GM18873 (cell line): ENCODE measurements around the gene NISCH.

Experiments
- ATAC-seq: cut with Tn5 transposase; IDR thresholded peaks from one replicate; pipeline ENCODE4 v1.9.1; 2021; ENCODE audit warnings: mild to moderate bottlenecking, moderate library complexity, moderate number of reproducible peaks; ENCODE audit not compliant: unreplicated experiment, low FRiP score

Gene NISCH

DNA sequence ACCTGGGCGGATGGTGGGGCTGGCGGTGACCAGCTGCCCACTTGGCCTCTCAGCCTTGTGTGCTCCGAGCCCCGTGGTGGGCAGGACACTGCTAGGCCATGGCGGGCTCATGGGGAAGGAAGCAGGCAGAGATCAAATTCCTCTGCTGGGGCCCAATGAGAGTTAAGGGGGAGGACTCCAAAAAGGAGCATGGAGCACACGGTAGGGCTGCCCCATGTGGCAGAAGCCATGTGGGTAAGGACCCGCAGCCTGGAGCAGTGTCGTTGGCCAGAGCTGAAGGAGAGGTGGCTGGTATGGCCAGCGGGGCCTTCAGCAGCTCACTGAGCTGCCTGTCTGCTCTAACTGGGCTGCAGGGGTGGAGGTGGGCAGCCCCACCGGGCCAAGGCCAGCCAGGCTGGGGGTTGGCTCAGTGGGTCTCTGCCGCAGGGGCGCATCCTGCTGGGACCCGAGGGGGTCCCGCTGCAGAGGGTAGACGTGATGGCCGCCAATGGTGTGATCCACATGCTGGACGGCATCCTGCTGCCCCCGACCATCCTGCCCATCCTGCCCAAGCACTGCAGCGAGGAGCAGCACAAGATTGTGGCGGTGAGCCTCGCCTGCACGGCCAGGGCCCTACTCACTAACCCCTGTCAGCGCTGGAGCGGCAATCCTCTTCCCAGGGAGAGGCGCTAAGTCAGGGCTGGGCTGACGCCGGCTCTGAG lies 51.0 kb downstream of the NISCH start:
- ATAC-seq: no peak

GRCh38 chr3:52507359-52507758 lies 52.0 kb downstream of the NISCH start:
- ATAC-seq: no peak

DNA sequence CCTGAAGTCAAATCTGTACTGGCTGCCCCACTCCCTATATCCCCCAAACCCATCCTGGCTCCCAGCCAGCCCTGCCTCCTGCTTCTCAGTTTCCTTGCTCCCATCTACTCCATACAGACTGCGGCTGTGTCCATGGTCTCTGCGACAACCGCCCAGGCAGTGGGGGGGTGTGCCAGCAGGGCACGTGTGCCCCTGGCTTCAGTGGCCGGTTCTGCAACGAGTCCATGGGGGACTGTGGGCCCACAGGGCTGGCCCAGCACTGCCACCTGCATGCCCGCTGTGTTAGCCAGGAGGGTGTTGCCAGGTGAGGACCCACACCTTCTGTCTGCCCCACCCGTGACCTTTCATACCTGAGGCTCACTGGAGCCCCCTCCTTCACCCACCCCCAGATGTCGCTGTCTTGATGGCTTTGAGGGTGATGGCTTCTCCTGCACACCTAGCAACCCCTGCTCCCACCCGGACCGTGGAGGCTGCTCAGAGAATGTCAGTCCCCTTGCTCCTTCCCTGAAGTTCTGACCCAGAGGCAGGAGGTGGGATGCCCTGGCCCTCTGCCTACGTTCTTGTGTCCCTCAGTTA lies 54.4 kb downstream of the NISCH start:
- no peak for ATAC-seq

GRCh38 chr3:52511509-52511908 lies 56.1 kb downstream of the NISCH start:
- no peak for ATAC-seq

DNA sequence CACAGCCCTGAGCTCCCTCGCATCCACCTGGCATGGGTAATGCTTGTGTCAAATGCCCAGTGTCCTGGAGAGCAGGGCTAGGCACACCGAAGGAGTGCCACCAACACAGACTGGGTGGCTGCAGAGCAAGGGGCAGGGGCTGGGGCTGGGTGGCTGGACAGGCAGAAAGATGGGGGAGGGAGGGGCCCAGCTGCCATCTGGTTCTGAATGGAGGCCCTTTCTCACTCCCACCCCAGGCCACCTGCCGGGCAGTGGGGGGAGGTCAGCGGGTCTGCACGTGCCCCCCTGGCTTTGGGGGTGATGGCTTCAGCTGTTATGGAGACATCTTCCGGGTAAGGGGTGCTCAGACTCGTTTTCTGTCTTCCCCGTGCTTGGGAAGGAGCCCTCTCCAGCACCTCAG lies 56.7 kb downstream of the NISCH start:
- ATAC-seq: no peak

GRCh38 chr3:52512727-52513126 lies 57.3 kb downstream of the NISCH start:
- ATAC-seq: no peak

DNA sequence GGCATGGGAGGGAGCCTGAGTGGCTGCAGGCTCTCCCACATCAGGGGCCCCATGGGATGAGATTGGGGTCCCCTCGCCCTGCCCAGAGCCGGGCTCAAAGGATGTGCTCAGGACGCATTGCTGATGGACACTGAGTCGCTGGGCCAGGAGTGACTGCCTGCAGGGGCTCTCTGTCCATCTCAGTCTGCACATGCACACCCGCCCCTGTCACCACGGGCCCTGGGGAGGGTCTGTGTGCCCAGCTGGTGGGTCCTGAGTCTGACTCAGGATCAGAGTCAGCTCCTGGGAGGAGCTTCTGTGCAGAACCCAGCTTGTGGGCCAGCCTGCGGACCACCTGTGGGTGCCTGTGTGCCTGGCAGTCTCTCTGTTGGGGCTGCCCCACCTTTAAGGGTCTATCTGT lies 57.9 kb downstream of the NISCH start:
- ATAC-seq: no peak

DNA sequence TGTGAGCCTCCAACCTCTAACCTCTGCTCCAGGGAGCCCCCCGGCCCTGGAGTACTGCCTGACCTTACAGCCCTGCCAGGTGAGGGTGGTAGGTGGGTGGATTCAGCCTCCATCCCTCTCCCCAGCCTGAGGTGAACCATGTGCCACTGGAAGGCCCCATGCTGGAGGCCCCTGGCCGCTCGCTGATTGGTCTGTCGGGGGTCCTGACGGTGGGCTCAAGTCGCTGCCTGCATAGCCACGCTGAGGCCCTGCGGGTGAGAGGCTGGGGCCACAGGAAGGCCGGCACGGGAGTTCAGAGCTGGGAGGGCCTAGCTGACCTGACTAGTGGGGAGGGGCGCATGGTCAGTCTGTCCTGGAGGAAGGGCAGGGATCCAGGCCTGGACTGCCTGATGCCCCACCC lies 59.2 kb downstream of the NISCH start:
- no peak for ATAC-seq

DNA sequence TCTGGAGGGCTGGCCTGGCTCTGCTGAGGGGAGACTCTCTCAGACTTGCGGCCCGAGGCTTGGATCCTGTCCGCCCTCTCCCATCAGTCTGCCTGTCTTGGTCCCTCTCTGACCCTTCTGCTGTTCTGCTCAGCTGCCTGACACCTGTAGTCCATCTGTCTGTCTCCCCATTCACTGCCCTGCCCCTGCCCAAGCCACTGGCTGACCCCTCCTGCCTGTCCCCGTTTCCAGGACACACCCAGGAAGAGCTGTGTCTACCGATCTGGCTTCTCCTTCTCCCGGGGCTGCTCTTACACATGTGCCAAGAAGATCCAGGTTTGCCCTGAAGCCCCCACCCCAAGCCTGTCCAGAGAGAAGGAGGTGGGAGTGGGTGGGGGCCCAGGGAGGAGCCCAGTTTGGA lies 59.8 kb downstream of the NISCH start:
- no peak for ATAC-seq

DNA sequence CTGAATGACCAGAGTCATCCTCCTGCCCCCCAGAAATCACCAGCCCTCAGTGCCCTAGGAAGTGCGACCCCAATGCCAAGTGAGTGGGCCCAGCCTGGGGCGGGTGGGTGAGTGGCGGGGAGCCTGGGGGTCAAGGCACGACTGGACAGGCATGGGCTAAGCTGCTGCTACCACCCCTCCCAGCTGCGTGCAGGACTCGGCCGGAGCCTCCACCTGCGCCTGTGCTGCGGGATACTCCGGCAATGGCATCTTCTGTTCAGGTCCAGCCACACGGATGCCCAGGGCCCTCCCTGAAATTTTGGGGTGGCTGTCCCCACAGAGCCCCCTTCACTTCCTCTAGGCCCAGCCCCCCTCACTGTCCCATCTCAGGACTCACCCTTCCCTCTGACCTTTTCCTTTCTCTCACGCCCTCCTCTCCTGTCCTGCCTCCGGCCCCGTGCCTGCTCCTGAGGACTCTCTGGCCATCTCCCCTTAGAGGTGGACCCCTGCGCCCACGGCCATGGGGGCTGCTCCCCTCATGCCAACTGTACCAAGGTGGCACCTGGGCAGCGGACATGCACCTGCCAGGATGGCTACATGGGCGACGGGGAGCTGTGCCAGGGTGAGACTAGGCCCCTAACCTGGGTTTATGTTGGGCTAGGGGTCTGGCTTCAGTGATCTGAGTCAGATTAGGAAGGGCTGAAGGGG lies 61.2 kb downstream of the NISCH start:
- no peak for ATAC-seq

- ATAC-seq: no peak
These were observed 62.7 kb downstream of the NISCH start for GRCh38 chr3:52517796-52518722.

DNA sequence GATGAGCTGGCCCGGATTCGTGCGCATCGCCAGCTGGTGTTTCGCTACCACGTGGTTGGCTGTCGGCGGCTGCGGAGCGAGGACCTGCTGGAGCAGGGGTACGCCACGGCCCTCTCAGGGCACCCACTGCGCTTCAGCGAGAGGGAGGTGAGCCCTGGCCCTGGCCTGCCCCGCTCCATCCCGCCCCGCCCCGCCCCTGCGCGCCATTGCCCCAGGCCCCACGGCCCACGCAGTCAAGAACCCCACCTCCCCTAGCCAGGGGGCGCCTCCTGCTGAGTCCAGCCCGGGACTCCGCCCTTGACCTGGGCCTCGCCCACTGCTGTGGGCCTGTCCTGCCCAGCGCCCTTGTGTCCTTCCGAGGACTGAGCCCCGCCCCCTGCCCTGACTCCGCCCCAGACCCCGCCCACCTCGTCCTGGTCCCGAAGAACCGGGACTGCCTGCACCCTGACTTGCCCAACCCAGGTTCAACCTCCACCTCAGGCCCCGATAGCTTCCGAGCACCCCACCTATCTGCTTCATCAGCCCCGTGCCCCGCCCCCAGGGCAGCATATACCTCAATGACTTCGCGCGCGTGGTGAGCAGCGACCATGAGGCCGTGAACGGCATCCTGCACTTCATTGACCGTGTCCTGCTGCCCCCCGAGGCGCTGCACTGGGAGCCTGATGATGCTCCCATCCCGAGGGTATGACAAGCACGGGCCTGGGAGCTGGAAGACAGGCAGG lies 63.5 kb downstream of the NISCH start:
- no peak for ATAC-seq

DNA sequence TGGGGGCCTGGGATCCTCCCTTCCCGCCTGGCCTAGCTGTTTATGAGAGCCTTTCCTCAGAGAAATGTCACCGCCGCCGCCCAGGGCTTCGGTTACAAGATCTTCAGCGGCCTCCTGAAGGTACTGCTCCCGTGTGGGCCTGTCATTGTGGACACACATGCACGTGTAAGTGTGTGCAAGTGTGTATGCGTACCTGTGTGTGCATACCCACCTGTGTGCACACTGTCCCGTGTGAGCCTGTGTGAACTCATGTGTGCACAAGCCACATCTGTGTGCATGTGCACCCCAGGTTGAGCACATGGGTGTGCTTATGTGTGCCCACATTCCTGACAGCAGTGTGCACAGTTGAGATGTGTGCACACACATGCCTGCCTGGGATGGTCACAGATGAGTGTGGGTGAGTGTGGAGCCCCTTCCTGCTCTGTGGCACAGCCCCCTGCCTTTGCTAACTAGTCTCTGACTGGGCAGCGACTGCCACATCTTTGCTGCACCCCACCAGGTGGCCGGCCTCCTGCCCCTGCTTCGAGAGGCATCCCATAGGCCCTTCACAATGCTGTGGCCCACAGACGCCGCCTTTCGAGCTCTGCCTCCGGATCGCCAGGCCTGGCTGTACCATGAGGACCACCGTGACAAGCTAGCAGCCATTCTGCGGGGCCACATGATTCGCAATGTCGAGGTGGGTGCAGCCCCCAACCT lies 64.2 kb downstream of the NISCH start:
- ATAC-seq: no peak

- no peak for ATAC-seq
These were observed 64.8 kb downstream of the NISCH start for GRCh38 chr3:52520141-52520667.

DNA sequence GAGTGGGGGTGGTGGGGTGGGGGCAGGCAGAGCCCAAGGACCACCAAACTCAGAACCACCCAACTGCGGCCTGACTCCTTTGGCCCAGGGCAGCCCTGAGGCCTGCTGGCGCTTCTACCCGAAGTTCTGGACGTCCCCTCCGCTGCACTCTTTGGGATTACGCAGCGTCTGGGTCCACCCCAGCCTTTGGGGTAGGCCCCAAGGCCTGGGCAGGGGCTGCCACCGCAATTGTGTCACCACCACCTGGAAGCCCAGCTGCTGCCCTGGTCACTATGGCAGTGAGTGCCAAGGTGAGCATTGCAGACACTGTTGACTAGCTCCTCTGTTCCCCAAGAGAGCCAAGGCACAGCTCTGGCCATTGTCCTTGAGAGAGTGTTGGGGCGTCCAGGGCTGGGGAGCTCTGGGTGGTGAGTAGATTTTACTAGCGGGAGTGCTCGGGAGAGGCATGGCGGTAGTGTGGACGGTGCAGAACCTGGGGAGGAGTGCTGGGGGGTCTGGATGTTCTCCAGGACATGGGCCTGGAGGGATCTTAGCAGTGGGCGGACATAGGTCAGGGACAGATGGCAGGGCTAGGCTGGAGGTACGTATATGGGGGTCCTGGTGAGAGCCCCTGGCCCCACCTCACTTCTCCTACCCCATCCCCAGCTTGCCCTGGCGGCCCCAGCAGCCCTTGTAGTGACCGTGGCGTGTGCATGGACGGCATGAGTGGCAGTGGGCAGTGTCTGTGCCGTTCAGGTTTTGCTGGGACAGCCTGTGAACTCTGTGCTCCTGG lies 65.5 kb downstream of the NISCH start:
- no peak for ATAC-seq

DNA sequence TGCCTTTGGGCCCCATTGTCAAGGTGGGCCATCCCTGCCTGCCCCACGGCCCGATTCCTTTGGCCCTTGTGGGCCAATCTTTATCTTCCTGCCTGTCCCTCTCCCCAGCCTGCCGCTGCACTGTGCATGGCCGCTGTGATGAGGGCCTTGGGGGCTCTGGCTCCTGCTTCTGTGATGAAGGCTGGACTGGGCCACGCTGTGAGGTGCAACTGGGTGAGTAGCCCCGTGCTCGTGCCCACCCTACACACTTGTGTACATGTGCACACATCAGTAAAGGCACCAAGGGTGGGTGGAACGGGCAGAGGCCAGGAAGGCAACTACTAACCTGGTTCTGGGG lies 66.1 kb downstream of the NISCH start:
- no peak for ATAC-seq

DNA sequence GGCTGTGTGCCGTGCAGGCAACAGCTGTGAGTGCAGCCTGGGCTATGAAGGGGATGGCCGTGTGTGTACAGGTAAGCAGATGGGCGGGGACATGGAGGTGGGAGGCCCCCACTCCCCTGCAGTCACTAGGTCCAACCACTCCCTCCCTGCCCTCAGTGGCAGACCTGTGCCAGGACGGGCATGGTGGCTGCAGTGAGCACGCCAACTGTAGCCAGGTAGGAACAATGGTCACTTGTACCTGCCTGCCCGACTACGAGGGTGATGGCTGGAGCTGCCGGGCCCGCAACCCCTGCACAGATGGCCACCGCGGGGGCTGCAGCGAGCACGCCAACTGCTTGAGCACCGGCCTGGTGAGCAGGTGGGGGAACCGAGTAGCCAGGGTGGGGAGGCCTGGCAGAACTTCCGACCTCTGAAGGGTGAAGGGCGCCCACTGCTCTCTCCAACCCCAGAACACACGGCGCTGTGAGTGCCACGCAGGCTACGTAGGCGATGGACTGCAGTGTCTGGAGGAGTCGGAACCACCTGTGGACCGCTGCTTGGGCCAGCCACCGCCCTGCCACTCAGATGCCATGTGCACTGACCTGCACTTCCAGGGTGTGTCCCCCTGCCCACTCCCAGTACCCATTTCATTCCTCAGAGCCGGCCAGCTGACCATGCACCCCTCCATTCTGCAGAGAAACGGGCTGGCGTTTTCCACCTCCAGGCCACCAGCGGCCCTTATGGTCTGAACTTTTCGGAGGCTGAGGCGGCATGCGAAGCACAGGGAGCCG lies 66.7 kb downstream of the NISCH start:
- ATAC-seq: no peak

DNA sequence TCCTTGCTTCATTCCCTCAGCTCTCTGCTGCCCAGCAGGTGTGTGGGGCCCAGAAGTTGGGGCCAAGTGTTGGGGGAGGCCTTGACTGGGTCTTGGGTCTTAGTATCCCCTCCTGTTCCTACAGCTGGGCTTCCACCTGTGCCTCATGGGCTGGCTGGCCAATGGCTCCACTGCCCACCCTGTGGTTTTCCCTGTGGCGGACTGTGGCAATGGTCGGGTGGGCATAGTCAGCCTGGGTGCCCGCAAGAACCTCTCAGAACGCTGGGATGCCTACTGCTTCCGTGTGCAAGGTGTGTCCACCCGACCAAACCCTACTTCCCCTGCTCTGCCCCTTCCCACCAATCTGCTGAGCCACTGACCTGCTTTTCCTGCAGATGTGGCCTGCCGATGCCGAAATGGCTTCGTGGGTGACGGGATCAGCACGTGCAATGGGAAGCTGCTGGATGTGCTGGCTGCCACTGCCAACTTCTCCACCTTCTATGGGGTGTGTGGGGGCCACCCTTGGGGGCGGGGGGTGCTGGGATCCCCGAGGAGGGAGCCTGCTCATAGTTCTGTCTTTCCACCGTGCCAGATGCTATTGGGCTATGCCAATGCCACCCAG lies 67.3 kb downstream of the NISCH start:
- ATAC-seq: no peak
